GM23248 (cell line): Measurements from ENCODE around the gene FAM20B.

Experiments used
- EZH2 ChIP-seq: fragments of 200-600 bp; sonication (generic); IDR thresholded peaks from 2 replicates; pipeline ENCODE4 v1.6.1; 2018; ENCODE audit warnings: antibody characterized with exemption, mild to moderate bottlenecking; ENCODE audit not compliant: insufficient read depth, poor library complexity, severe bottlenecking
- EZH2phosphoT487 ChIP-seq: fragments of 200-600 bp; sonication (generic); IDR thresholded peaks from 2 replicates; pipeline ENCODE4 v1.6.1; 2018; ENCODE audit warnings: antibody characterized with exemption, moderate library complexity, mild to moderate bottlenecking, low read depth; ENCODE audit not compliant: insufficient read depth

DNA sequence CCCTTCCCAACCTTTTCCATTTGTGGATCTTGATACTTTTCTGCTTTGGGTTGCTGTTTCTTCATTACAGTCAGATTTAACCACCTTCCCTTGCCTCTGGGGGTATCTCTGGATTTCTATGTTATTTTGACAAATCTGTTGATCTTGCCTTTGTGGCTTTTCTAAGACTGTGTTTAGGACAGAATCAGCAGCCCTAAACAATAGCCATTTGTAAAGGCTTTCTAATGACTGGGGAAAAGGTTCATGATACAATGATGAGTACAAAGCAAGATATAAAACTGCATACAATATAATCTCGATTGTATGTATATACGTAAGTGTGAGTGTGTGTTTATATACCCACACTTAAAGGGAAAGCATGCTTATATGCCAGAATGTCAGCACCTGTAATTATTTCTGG lies 27.8 kb downstream of the FAM20B start:
- TF ChIP-seq EZH2 (no peak), EZH2phosphoT487 (no peak)
